ENCODE results near the gene MAG. TPM values are rescaled to one million over a fixed set of nuclear protein-coding genes. Genes with fewer than 3 reads are reported as not detected.
A peak's percentile ranks its signal among the peaks of the same experiment; 100 is the strongest.

Gene MAG
- total RNA-seq: 0.69 TPM

- DNase-seq: no peak
These were observed at the start of gene MAG for GRCh38 chr19:35291916-35292315. Gene MAG, plus strand, starts transcription at chr19:35292161. Its CDS starts 3,248 bp downstream, at chr19:35295409.

DNA sequence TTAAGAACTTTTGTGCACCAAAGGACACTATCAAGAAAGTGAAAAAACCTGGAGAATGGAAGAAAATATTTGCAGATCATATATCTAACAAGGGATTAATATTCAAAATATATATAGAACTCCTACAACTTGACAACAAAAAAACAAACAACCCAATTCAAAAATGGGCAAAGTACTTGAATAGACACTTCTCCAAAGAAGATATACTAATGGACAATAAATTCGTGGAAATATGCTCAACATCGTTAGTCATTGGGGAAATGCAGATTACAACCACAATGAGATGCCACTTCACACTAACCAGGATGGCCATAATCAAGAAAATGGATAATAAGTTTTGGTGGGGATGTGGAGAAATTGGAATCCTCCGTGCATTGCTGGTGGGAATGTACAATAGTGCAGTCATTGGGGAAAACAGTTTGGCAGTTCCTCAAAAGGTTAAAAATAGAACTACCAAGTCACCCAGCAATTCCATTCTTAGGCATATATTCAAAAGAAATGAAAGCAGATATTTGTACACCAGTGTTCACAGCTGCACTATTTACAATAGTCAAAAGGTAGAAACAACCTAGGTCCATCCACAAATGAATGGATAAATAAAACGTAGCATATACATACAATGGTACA, 45.4 kb upstream of the MAG start:
- DNase-seq: no peak

DNA sequence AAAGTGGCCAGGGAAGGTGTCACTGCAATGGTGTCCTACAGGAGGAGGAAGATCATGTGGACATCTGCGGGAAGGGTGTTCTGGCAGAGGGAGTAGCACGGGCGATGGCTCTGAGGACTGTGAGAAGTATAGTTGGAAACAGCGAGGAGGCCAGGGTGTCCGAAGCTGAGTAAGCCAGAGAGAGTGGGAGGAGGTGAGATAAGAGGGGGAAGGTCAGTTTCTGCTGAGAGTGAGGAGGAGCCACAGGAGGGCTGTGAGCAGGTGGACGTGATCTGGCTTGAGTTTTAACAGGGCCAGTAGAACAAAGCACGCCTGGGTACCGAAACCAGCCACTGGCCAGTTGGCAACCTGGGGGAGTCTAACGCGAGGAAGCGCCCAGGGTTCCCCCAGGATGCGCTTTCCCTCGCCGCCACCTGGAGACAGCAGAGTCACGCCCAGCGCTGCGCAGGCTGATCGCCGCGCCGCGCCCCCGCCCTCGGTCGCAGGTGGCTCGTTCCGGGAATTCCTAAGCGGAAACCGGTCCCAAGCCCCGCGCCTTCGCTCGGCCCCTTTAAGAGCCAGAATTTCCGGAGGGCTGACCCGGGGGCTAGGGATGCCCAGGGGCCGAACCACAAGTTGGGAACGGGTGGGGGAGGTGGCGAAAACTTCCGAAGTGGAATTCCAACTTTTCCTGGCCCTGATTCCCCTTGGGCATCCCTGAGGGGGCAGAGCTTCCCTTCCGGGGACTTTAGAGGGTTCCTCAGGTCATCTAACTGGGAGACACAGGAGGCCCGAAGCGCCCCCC, 44.2 kb upstream of the MAG start:
- DNase-seq: no peak

GRCh38 chr19:35248310-35249145, 43.4 kb upstream of the MAG start, which contains the start of gene LSR:
Gene LSR, plus strand, starts transcription at chr19:35249002. Its CDS starts 21 bp downstream, at chr19:35249023.
- DNase-seq: peak; percentile 13

DNA sequence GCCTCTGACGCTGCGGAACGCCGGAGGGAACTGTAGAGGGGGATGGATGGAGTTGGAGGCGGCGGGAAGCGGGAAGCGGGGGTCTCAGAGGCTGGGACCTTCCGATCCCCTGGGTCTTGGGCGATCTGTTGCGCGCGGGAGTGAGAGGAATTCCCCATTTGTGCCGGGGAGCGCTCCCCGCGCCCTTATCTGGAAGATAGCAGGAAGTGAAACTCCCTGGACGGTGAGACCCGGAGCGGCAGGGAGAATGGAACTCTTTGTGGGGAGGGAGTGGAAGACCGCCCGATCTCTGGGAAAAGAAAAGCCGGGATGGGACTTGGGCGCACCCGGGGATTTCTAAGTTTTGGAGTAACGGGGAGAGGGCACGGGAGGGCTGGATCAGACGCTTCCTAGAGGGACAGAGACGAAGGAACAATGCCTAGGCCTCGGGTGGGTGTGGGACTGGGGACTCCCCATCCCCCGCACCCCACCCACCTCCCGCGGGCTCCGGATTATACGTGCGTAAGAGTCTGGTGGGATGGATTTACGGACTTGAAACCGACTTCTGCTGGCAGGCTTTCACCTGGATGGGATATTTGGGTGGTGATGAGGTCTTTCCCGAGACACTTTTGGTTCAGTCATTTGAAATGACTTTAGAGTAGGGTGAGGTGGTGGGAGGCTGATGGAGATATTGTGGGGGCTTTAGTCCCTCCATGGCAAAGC, 42.7 kb upstream of the MAG start:
- DNase-seq: no peak

DNA sequence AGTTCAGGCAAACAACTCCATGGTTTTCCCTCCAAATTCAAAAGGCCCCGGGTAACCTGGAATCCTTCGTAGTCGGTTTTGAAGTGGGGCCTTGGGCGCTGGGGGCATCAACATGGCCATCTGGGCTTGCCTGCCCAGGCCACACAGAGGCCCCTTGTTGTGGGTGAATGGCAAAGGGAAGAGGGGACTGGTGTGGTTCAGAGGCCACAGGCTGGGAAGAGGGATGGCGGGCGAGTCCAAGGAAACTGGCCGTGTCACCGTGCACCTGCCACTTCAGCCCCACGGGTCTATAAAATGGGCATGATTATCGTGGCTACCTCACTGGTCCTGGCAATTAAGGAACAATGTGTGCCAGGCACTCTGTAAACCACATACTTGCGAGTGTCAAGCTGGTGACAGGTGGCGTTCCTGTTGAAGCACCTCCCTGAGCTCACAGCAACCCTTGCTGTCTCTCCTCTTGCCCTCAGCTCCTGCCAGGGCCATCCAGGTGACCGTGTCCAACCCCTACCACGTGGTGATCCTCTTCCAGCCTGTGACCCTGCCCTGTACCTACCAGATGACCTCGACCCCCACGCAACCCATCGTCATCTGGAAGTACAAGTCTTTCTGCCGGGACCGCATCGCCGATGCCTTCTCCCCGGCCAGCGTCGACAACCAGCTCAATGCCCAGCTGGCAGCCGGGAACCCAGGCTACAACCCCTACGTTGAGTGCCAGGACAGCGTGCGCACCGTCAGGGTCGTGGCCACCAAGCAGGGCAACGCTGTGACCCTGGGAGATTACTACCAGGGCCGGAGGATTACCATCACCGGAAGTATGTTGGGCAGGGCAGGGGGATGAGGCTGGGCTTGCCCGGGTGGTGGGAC, 41.9 kb upstream of the MAG start:
- DNase-seq: no peak

DNA sequence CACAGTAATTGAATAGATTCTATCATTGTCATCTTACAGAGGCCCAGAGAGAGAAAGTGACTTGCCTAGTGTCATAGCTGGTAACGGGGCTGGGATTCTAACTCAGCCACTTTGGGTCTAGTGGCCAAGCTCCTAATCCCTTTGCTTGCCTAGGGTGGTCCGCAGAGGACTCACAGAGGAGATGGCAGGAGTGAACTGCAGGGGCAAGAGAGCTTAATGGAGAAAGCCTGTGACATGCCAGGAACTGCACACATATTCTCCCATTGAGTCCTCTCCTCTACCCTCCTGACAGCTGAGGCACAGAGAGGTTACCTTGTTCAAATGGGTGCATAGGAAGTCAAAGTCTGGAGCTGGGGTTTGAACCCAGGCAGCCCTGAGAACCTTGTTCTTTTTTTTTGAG, 40.5 kb upstream of the MAG start:
- DNase-seq: no peak

DNA sequence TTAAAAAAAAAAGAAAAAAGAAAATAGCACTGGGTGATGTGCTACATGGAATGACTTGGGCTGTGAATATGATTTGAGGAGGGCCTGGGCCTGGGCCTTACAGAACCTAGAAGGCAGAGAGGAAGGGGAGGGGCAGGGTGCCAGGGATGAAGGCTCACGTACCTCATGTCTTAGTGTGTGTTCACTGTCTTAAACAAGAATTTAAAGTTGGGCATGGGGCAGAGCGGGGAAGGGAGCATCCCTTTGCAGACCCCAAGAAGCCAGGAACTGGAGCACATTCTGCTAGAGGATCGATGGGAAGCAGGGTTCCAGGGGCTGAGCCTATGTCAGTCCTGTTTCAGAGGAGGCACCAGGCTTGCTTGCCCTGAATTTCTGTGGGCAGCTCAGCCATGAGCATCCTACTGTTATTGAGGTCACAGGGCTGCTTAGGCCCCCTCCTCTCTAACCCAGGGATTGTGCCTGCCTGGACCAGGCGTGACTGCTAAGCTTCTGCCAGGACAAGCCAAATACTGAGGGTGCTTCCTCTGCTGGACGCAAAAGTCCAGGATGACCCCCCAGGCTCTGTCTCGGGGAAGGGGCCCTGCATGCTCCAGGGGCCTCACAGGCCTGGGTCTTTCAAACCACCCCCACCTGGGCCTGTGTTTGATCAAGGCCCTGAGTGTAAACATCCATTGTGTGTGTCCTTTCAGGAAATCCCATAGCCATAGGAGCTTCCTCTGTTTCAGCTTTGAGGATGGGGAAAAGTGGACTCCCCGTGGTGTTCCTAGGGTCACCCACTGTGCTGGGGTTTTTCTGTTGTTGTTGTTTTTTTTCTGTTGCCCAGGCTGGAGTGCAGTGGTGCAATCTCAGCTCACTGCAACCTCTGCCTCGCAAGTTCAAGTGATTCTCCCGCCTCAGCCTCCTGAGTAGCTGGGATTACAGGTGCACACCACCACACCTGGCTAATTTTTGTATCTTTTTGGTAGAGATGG, 38.4 kb upstream of the MAG start:
- DNase-seq: no peak

- DNase-seq: no peak
These were observed 37.3 kb upstream of the MAG start for GRCh38 chr19:35254341-35255297.

DNA sequence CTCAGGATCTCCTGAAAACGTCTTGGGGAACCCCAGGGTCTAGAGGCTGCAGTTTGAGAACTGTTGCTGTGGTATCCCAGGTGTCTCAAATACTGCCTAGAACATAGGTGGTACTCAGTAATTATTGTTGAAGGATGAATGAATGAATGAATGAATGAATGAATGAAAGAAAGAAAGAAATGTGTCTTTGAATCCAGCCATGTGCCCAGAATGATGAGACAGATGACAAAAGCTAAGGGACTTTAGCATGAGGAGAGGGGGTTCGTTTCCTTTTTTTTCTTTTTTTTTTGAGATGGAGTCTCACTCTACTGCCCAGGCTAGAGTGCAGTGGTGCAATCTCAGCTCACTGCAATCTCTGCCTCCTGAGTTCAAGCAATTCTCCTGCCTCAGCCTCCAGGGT, 35.4 kb upstream of the MAG start:
- DNase-seq: no peak

DNA sequence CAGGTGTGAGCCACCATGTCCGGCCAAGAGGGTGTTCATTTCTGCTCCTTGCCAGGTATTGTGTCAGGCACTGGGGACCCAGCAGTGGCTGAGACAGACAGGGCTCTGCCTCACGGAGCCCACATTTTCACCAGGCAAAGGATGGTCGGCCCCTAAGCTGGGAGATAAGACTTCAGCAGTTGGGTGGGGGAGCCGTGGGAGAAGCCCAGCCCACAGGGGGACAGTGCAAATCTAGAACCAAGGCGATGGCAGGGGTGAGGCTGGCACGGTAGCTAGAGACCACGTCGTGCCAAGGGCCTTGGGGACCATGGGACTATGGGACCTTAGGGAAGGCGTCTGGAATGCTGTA, 34.9 kb upstream of the MAG start:
- DNase-seq: no peak

DNA sequence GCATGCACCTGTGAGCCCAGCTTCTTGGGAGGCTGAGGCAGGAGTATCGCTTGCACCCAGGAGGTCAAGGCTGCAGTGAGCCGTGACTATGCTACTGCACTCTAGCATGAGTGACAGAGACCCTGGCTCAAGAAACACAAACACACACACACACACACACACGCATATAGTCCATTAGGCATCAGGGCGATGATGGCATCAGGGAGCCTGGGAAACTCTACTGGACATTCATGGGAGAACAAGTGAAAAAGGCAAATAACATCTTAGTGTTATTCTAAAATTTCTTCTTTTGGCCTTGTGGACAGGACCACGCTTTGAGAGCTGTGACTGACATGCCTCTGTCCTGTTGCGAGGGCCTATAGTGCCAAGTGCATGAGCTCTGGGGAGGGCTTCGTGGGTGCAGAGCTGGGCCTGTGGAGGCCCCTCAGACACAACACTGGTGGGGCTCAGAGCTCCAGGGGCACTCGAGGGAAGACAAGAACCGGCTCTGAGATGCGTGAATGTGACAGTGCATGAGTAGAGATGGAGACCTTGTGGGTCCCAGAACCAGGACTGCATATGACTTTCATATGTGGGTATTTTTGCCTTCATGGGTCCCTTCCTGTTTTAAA, 31.2 kb upstream of the MAG start:
- DNase-seq: no peak

DNA sequence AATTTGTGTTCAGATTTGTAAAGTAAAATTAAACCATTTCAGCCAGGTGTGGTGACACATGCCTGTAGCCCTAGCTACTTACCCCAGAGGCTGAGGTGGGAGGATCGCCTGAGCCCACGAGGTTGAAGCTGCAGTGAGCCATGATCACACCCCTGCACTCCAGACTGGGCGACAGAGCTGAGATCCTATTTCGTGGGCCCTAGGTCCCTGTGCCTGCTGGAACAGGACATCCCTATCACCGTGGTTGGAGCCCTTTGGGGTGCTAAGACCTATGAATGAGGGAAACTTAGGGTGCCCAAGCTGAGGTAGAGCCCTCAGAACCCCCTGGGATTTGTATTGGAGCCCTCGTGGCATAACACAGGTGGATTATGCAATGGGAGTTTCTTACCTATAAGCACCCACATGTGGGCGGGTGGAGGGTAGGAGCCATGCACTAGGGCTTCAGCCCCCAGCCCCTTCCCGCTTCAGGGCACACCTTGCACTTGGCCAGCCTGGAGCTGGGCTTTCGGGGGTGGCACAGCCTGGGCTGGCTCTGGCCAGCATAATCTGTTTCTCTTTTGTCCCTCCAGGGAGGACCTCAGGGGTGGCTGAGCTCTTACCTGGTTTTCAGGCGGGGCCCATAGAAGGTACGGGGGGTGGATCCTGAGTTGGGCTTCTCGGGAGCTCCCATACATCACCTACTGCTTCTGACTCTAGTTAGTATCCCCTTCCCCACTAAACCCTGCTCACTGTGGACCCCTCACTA, 30.4 kb upstream of the MAG start:
- no peak for DNase-seq

GRCh38 chr19:35262101-35262761, 29.7 kb upstream of the MAG start:
- DNase-seq: no peak

DNA sequence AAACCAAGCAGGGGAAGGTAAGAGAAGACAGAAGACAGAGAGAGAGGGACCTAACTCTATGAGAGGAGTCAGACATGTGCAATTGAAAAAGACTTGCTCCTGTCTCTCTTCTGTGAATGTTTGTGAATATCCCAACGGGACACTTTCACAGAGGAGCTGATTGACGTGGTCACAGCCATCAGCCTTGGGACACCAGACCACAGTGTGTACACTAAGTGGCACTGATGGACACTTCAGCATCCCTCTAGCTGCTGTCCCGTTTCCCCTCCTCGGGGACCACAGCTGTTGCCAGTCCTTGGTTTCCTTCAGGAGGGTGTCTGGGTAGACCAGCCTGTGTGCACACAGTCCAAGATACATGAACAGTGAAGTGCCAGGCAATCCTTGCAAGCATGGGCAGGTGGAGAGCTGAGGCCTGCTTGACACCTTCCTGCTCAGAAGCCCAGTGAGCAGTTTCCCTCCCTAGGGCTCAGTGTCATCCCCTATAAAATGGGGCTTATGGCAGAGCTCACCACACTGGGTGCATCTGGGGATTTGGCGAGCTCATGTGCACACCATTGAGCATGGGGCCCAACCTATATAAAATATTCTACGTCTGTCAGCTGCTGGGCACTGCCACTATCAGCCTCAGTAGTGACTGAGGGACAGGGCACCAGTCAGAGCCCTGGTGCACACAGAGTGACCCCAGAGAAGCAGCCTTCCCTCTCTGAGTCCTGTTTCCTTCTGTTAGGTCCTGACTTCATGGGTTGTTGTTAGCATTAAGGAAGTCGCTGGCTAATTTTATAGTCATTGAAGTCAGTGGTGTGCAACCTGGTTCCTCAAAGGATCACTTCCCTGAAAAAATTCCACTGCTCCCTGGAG, 27.5 kb upstream of the MAG start:
- no peak for DNase-seq
